Testis (tissue), 2 donors: ENCODE measurements around the gene INTS4.

Experiments
- POLR2A ChIP-seq: fragments of 450-650 bp; IDR thresholded peaks from one replicate; pipeline ENCODE4 v1.6.1; 2017; ENCODE audit warnings: antibody characterized with exemption, mild to moderate bottlenecking, moderate library complexity
- TF ChIP-seq, protein P1 (sequence below), 3 experiments: fragments of 450-650 bp in 2 of 3; fragments of 200-600 bp in 1 of 3; sonication (generic) in 1 of 3; IDR thresholded peaks; one replicate each; pipeline ENCODE4 v1.5.1; 2016 to 2019; ENCODE audit warnings: antibody characterized with exemption in 3 of 3, mild to moderate bottlenecking in 2 of 3, moderate library complexity in 1 of 3

DNA sequence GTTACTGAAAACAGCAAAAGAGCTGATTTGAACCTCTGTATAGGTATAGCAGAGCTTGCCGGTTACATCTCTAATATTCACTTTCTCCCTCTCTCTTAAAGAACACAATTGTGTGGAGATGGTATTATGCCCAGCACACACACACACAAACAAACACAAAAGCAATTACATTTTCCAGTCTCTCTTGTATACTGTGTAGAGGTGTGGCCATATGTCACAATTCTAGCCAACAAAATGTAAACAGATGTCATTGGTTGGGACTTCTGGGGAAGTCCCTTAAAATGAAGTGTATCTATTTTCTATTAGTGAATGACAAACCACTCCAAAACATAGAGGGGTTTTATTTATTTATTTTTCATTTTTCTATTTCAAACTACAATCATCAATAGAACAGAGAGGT, 15.8 kb upstream of the INTS4 start:
- TF ChIP-seq, protein P1, sequence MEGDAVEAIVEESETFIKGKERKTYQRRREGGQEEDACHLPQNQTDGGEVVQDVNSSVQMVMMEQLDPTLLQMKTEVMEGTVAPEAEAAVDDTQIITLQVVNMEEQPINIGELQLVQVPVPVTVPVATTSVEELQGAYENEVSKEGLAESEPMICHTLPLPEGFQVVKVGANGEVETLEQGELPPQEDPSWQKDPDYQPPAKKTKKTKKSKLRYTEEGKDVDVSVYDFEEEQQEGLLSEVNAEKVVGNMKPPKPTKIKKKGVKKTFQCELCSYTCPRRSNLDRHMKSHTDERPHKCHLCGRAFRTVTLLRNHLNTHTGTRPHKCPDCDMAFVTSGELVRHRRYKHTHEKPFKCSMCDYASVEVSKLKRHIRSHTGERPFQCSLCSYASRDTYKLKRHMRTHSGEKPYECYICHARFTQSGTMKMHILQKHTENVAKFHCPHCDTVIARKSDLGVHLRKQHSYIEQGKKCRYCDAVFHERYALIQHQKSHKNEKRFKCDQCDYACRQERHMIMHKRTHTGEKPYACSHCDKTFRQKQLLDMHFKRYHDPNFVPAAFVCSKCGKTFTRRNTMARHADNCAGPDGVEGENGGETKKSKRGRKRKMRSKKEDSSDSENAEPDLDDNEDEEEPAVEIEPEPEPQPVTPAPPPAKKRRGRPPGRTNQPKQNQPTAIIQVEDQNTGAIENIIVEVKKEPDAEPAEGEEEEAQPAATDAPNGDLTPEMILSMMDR (IDR thresholded peaks at IDR 0.05) = no peak
- TF ChIP-seq POLR2A = no peak
